Ovary (tissue), 9 donors: Measurements from ENCODE around the gene PIH1D2. TPM values are rescaled to one million over a fixed set of nuclear protein-coding genes. Genes with fewer than 3 reads are reported as not detected.
A peak's percentile ranks its signal among the peaks of the same experiment; 100 is the strongest.

Experiments used
- DNase-seq, 5 donors: peaks; one replicate each; pipeline ENCODE4 v3.0.0-alpha.2; 2019 to 2020
- H3K27ac ChIP-seq, 2 donors: fragments of 200-600 bp; one replicate each; pipeline versions ENCODE4 v1.5.1 to v1.8.0; 2019 to 2022
- H3K27me3 ChIP-seq: fragments of 200-600 bp; one replicate; pipeline ENCODE4 v1.8.0; 2022
- H3K36me3 ChIP-seq: fragments of 200-600 bp; sonication (generic); one replicate; pipeline ENCODE4 v1.5.1; 2019
- H3K4me1 ChIP-seq: one replicate; pipeline ENCODE4 v1.8.1; 2013; ENCODE audit warnings: mild to moderate bottlenecking, moderate library complexity; ENCODE audit not compliant: insufficient read depth
- H3K4me3 ChIP-seq: fragments of 200-600 bp; sonication (generic); one replicate; pipeline ENCODE4 v1.5.1; 2017
- H3K9me3 ChIP-seq, 2 donors: fragments of 200-600 bp in 1 of 2; sonication (generic) in 1 of 2; one replicate each; pipeline versions ENCODE4 v1.5.1 to v1.8.1; 2013 to 2019; ENCODE audit warnings: mild to moderate bottlenecking in 1 of 2, moderate library complexity in 1 of 2
- CTCF ChIP-seq, 3 donors: fragments of 450-650 bp in 2 of 3; fragments of 200-600 bp in 1 of 3; IDR thresholded peaks; one replicate each; pipeline versions ENCODE4 v1.5.1 to v1.8.0; 2016 to 2022; ENCODE audit warnings: antibody characterized with exemption in 3 of 3, mild to moderate bottlenecking in 1 of 3
- EP300 ChIP-seq: sonication (generic); formaldehyde crosslinking; IDR thresholded peaks from one replicate; pipeline ENCODE4 v1.6.1; 2017; ENCODE audit warnings: antibody characterized with exemption
- POLR2A ChIP-seq: fragments of 450-650 bp; IDR thresholded peaks from one replicate; pipeline ENCODE4 v1.6.1; 2017; ENCODE audit warnings: antibody characterized with exemption, mild to moderate bottlenecking, moderate library complexity
- WGBS, 3 donors: extraction: QIAGEN DNeasy Blood & Tissue Kit in 1 of 3; methylation state at CpG; one replicate each; pipeline versions ENCODE4 v1.1.5 to v1.1.7; 2013 to 2017; 5-methylcytosine and 5-hydroxymethylcytosine counted together
- intact Hi-C, 4 donors: fragments of 100-400 bp; cut with DNase I; formaldehyde crosslinking; loops; one replicate each; pipeline versions ENCODE4 v1.11.0 to v1.15.1; 2022 to 2023
- polyA plus RNA-seq, 2 donors: library from polyadenylated mRNA; stranded (reverse); fragments of 200-250 nt in 1 of 2; fragments of 350-450 nt in 1 of 2; fragmentation: Illumina TruSeq in 1 of 2; extraction: RNeasy Lipid Tissue Mini Kit (QIAGEN cat#74804) in 1 of 2; gene quantifications; one replicate each; pipeline ENCODE4 v1.2.3, GENCODE V29; 2013 to 2014
- total RNA-seq, 7 donors: library from RNA; depleted of rRNA in 2 of 7; stranded (reverse); fragments of >200 nt in 2 of 7; fragmentation: NEBNext Ultra II Directional in 3 of 7; extraction: Animal tissue kit (Norgen Biotek cat#: 25700) in 3 of 7; gene quantifications; one replicate each; pipeline versions ENCODE4 v1.1.0 to v1.2.4, GENCODE V29; 2016 to 2023
- donor health status: DM: no; HTN: no; CAD: no; lungs with moderate emphysema.
- donor health status: DM: no; HTN: no; CAD: no.
- donor health status: Bipolar disorder and iron deficiency.
- donor health status: DM: yes; HTN: yes; CAD: no.
- donor health status: DM: no; HTN: no; CAD: no.
- donor health status: DM: yes; HTN: yes; CAD: no.

The PIH1D2 gene
- total and polyA plus RNA-seq, 9 donors: 0.83 to 8.6 (median 2.3) TPM

- H3K9me3 ChIP-seq: no peaks in the 10 kb centered on the region
- H3K4me3 ChIP-seq: peak overlapping the region; percentile 70
- TF ChIP-seq CTCF (IDR thresholded peaks at IDR 0.05) (no peak), EP300 (no peak), POLR2A (no peak)
- H3K27ac ChIP-seq: peak overlapping the region; percentile 89
- intact Hi-C loops: loop anchor here in 1 of 4 donors (10.0 kb wide), 1 partner anchor 91 kb away; the partner anchor contains the start of gene DIXDC1
- 0% methylated on average over 8 of the region's 8 CpGs for WGBS, 3 donors
- H3K27me3 ChIP-seq: no peaks in the 10 kb centered on the region
- no peaks in the 10 kb centered on the region for H3K36me3 ChIP-seq
- no peak for DNase-seq
- no peaks in the 10 kb centered on the region for H3K4me1 ChIP-seq
These were observed 48.1 kb downstream of the PIH1D2 start for GRCh38 chr11:112025707-112026106.

- peak; percentile 80 to 89 (median 86) for DNase-seq
- Histone ChIP-seq H3K4me1 (no peaks in the 10 kb centered on the region), H3K27ac (peak within 1 kb of the TSS; percentile 89), H3K9me3 (no peaks in the 10 kb centered on the region), H3K27me3 (no peaks in the 10 kb centered on the region), H3K36me3 (no peaks in the 10 kb centered on the region), H3K4me3 (peak within 1 kb of the TSS; percentile 70)
- 0 to 1% (median 1%) methylated on average over 70 to 71 of the region's 71 CpGs for WGBS, 3 donors
- intact Hi-C loops: loop anchor here in 1 of 4 donors (10.0 kb wide), 1 partner anchor 90 kb away; the partner anchor contains the start of gene DIXDC1
- TF ChIP-seq CTCF (IDR thresholded peaks at IDR 0.05) (no peak), EP300 (no peak), POLR2A (peak; percentile 49)
These were observed 48.8 kb downstream of the PIH1D2 start, which contains the start of gene DLAT for GRCh38 chr11:112024773-112025678. Gene DLAT (plus strand): TSS chr11:112025408. CDS start chr11:112025473, 65 bp downstream.

- H3K4me1 ChIP-seq: no peaks in the 10 kb centered on the region
- H3K9me3 ChIP-seq: no peaks in the 10 kb centered on the region
- peak overlapping the region; percentile 89 for H3K27ac ChIP-seq
- TF ChIP-seq POLR2A (no peak), CTCF (IDR thresholded peaks at IDR 0.05) (no peak), EP300 (no peak)
- 14 to 19% (median 17%) methylated on average over 10 of the region's 10 CpGs for WGBS, 3 donors
- H3K36me3 ChIP-seq: no peaks in the 10 kb centered on the region
- H3K27me3 ChIP-seq: no peaks in the 10 kb centered on the region
- intact Hi-C loops: loop anchor here in 1 of 4 donors (10.0 kb wide), 1 partner anchor 89 kb away; the partner anchor contains the start of gene DIXDC1
- H3K4me3 ChIP-seq: peak overlapping the region; percentile 70
- no peak for DNase-seq
These were observed 49.5 kb downstream of the PIH1D2 start for GRCh38 chr11:112024178-112024772.

GRCh38 chr11:112023104-112023503, 50.7 kb downstream of the PIH1D2 start:
- no peak for TF ChIP-seq EP300
- TF ChIP-seq CTCF (IDR thresholded peaks at IDR 0.05): no peak
- no peak for TF ChIP-seq POLR2A
- no peaks in the 10 kb centered on the region for H3K27me3 ChIP-seq
- WGBS, 3 donors: 80 to 82% (median 82%) methylated on average over 3 of the region's 3 CpGs
- H3K9me3 ChIP-seq: no peaks in the 10 kb centered on the region
- no peak overlapping the region for H3K27ac ChIP-seq
- no peak overlapping the region for H3K4me3 ChIP-seq
- DNase-seq: no peak
- intact Hi-C loops: loop anchor here in 1 of 4 donors (10.0 kb wide), 1 partner anchor 88 kb away; the partner anchor contains the start of gene DIXDC1
- H3K36me3 ChIP-seq: no peaks in the 10 kb centered on the region
- no peaks in the 10 kb centered on the region for H3K4me1 ChIP-seq
